NAMALWA (cell line): ENCODE data around the gene KLRC2.
"Not testable (repeated sequence)": the region's sequence is repeated elsewhere in the genome, so short reads cannot be mapped to it uniquely, and the experiment has no call there.

ENCODE experiments used
- DNase-seq: peaks from one replicate; pipeline ENCODE4 v3.0.0-alpha.2; 2015; ENCODE audit warnings: low spot score

KLRC2 gene

GRCh38 chr12:10405294-10405693 is 30.5 kb downstream of the KLRC2 start:
- no peak for DNase-seq

- no peak for DNase-seq
Measured at GRCh38 chr12:10404798-10405197, 31.0 kb downstream of the KLRC2 start.

- no peak for DNase-seq
Measured at GRCh38 chr12:10400829-10401228, 35.0 kb downstream of the KLRC2 start.

DNA sequence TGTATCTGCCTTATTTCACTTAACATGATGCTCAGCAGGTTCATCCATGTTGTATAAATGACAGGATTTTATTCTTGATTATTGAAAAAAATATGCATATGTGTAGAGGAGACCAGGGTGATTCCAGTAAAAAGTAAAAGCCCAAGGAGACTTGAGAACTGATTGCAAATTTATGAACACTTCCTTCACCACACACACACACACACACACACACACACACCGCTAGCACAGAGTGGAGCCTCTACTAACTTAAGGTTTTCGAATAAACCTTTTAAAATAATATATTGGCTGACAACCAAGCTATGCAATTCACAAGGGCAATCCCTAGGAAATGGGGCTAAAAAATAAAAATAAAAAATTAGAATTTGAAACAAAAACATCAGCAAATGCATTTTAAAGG is 37.6 kb downstream of the KLRC2 start:
- no peak for DNase-seq

- DNase-seq: peak; percentile 49
Measured at GRCh38 chr12:10397296-10397695, 38.5 kb downstream of the KLRC2 start.

GRCh38 chr12:10396176-10396575 is 39.6 kb downstream of the KLRC2 start:
- not testable (repeated sequence) for DNase-seq

DNA sequence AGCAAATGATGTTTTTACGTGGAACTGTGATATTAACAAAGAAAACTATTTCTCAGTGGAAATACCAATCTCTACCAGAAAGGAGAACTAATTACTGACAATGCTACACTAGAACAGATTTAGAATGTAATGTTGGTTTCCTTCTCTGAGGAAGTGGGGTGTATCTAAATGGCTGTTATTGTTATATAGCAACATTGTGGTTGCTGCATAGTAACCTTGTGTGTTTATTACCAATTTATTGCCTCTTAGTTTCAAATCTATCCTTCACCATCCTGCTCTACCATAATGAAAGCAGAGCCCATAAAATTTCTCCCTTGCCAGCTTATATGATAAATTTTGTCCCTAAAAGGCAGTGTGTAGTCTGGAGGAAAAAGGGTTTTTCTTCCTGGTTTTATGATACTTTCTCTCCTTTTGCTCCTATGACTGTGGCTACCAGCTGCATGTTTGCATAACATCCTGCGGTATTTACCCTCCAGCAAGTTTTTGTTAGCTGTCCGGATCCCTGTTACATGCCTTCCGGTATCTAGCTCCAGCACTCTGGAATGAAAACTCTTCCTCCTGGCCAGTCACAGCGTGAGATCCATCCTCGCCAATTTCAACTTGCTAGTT is 40.3 kb downstream of the KLRC2 start:
- peak; percentile 81 for DNase-seq

DNA sequence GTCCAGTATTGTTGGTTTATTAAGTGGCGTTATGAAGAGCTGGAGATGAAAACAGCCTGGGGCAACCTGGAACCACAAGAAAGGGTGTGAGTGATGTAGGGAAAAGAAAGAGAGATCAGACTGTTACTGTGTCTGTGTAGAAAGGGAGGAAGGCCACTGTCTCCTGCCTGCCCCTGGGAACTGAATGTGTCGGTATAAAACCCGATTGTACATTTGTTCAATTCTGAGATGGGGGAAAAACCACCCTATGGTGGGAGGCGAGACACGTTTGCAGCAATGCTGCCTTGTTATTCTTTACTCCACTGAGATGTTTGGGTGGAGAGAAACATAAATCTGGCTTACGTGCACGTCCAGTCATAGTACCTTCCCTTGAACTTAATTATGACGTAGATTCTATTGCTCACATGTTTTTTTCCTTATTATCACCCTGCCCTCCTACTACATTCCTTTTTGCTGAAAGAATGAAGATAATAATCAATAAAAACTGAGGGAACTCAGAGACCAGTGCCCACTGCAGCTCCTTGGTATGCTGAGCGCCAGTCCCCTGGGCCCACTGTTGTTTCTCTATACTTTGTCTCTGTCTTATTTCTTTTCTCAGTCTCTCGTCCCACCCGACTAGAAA is 41.2 kb downstream of the KLRC2 start:
- DNase-seq: peak; percentile 24

DNA sequence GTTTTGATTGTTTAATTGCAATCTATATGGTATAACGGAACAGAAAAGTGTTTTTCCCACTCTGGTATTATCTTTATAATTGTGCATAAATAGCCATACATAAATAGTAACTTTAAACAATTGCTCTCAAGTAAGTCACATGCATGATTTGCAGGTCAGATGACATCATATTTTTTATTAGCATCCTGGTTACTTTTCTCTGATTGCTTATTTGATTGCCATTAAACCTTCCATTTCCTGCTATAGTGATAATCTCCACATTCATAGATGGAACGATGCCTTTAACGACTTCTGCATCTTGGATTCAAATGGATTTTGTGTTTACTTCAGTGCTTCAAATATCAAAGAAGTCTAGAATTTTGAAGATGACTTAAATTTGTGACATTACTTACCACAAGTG is 42.5 kb downstream of the KLRC2 start:
- peak; percentile 27 for DNase-seq

- DNase-seq: peak; percentile 77
Measured at GRCh38 chr12:10392394-10392930, 43.3 kb downstream of the KLRC2 start.

- not testable (repeated sequence) for DNase-seq
Measured at GRCh38 chr12:10390991-10391390, 44.8 kb downstream of the KLRC2 start.

GRCh38 chr12:10389904-10390303 is 45.9 kb downstream of the KLRC2 start, which contains the start of gene KLRK1:
Gene KLRK1, minus strand, starts transcription at chr12:10390041. Its CDS starts 1,231 bp downstream, at chr12:10388810.
- DNase-seq: peak; percentile 17

DNA sequence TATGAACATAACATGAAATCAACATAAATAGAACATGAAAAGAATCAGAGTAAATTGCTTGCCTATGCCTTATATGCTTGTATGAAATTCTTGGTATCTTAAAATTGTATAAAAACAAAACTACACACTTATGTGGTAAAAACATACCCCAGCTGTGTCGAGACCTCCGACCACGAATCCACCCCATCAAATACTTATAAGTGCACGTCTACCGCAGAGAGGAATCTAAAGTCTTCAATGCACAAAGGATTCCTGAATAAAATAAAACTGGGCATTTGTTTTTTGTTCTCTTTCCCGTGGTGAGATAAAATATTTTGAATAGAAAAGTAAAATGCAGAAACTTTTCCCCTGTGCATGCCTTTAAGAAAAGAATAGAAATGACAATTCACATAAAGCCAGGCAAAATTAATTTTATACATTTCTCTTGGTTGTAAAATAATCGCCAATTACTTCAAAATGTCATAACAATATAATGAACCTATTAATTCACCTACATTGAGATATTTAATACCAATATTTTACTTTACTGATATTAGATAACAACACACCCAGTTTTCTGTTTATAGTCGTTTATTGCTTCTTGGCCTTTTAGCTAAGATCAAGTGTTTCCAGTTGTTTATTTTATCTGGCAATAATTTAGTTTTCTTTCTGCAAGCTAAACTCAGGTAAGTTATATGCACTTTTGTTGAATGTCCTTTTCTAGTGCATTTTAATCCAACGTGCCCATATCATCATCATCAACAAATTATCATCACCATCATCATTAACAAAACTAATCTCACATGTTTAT is 47.0 kb downstream of the KLRC2 start:
- no peak for DNase-seq

DNA sequence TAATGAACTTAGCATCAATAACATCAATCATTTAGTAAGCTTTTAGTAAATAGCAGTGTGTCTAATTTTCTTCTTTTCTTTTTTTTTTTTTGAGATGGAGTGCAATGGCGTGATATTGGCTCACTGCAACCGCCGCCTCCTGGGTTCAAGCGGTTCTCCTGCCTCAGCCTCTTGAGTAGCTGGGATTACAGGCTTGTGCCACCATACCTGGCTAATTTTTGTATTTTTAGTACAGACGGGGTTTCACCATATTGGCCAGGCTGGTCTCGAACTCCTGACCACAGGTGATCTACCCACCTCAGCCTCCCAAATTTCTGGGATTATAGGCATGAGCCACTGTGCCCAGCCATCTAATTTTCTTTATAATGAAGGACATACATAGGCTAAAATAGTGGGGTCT is 48.3 kb downstream of the KLRC2 start:
- DNase-seq: not testable (repeated sequence)

- no peak for DNase-seq
Measured at GRCh38 chr12:10386857-10387256, 49.0 kb downstream of the KLRC2 start.

- DNase-seq: no peak
Measured at GRCh38 chr12:10385166-10385613, 50.6 kb downstream of the KLRC2 start.

GRCh38 chr12:10384191-10384590 is 51.6 kb downstream of the KLRC2 start:
- DNase-seq: no peak

GRCh38 chr12:10381928-10382628 is 53.7 kb downstream of the KLRC2 start:
- DNase-seq: no peak
